Measurements from ENCODE around the gene SHKBP1. TPM values are rescaled to one million over a fixed set of nuclear protein-coding genes. Genes with fewer than 3 reads are reported as not detected.

The SHKBP1 gene
- total RNA-seq, 1 donor from 2014 or later, result 56.3 TPM

DNA sequence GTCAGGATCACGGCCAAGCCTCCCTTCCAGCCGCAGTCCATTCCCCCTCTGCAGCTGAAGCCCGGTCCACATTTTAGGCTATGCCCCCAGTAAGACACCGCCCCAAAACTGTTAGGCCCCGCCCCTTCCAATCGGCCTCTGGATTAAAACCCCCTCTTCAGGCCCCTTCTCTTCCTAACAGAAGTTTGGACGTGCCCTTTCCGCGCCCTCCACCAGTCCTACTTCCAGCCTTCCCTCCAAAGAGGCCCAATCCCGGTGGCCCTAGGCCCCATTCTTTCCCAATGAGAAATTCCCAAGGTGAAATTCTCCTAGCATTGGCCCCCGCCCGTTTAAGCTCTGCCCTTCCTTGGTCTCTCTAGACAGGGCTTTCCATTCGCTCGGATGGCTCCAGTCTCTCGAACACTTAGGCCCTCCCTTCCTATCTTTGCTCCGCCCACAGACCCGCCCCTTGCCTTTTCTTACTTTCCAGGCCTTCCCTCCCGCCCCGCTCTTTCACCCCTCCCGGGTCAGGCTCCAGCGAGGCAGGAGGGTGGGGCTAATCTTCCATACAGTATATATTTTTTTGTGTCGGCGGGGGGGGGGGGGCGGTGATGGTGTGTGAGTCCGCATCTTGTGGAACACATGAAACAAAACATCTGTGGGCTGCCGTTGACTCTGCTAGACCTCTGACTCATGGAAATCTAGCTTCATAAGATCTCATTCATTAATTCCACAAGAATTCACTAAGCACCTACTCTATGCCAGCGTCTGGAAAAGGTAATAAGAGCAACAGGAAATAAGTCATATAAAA, 38.1 kb downstream of the SHKBP1 start:
- H3K4me3 ChIP-seq (ENCODE audit: insufficient read depth, low read depth, low read length), result peak overlapping the region; percentile 66
- peaks cover 3% of the 10 kb centered on the region for H3K79me2 ChIP-seq (ENCODE audit: insufficient read depth, low read length)
- Mint-ChIP-seq H3K4me1 (ENCODE audit: low read depth, unreplicated experiment) (peaks cover 7% of the 10 kb centered on the region), H3K4me3 (ENCODE audit: unreplicated experiment) (peak overlapping the region; percentile 94), H3K36me3 (ENCODE audit: low read depth, unreplicated experiment) (peaks cover 5% of the 10 kb centered on the region), H3K9me3 (ENCODE audit: unreplicated experiment) (no peaks in the 10 kb centered on the region), H3K27ac (ENCODE audit: unreplicated experiment) (peak overlapping the region; percentile 95), H3K27me3 (ENCODE audit: low read depth, unreplicated experiment) (peaks cover 14% of the 10 kb centered on the region)
- H3K4me2 ChIP-seq (ENCODE audit: low read length), result peak overlapping the region; percentile 98
- peaks cover 12% of the 10 kb centered on the region for H3K36me3 ChIP-seq (ENCODE audit: insufficient read depth, low read length)
- peak overlapping the region; percentile 65 for H2AFZ ChIP-seq (ENCODE audit: low read depth, low read length)
- DNase-seq (ENCODE audit: low read depth) (peak; percentile 98), FAIRE-seq (no peak)
- no peaks in the 10 kb centered on the region for H4K20me1 ChIP-seq (ENCODE audit: insufficient read depth, low read length)
- no peaks in the 10 kb centered on the region for H3K9me3 ChIP-seq (ENCODE audit: insufficient read depth, low read depth, low read length)
- no peaks in the 10 kb centered on the region for H3K27me3 ChIP-seq (ENCODE audit: insufficient read depth, low read length)
- peak overlapping the region; percentile 90 for H3K27ac ChIP-seq (ENCODE audit: low read depth, low read length)
- H3K4me1 ChIP-seq (ENCODE audit: insufficient read depth, low read length), result peaks cover 37% of the 10 kb centered on the region
- H3K9ac ChIP-seq (ENCODE audit: low read length), result peak overlapping the region; percentile 94
- TF ChIP-seq, protein P1, sequence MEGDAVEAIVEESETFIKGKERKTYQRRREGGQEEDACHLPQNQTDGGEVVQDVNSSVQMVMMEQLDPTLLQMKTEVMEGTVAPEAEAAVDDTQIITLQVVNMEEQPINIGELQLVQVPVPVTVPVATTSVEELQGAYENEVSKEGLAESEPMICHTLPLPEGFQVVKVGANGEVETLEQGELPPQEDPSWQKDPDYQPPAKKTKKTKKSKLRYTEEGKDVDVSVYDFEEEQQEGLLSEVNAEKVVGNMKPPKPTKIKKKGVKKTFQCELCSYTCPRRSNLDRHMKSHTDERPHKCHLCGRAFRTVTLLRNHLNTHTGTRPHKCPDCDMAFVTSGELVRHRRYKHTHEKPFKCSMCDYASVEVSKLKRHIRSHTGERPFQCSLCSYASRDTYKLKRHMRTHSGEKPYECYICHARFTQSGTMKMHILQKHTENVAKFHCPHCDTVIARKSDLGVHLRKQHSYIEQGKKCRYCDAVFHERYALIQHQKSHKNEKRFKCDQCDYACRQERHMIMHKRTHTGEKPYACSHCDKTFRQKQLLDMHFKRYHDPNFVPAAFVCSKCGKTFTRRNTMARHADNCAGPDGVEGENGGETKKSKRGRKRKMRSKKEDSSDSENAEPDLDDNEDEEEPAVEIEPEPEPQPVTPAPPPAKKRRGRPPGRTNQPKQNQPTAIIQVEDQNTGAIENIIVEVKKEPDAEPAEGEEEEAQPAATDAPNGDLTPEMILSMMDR (IDR thresholded peaks at IDR 0.05; ENCODE audit: insufficient read depth, low read depth, low read length), result no peak
- no peak for TF ChIP-seq EZH2 (IDR thresholded peaks at IDR 0.05; ENCODE audit: insufficient read depth, low read length)

DNA sequence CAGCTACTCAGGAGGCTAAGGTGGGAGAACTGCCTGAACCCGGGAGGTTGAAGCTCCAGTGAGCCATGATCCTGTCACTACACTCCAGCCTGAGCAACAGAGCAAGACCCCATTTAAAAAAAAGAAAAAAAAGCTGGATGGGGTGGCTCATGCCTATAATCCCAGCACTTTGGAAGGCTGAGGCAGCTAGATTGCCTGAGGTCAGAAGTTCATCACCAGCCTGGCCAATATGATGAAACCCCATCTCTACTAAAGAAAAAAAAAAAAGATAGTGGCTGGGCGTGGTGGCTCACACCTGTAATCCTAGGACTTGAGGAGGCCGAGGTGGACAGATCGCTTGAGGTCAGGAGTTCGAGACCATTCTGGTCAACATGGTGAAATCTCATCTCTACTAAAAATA, 39.5 kb downstream of the SHKBP1 start:
- Histone ChIP-seq H3K4me3 (ENCODE audit: insufficient read depth, low read depth, low read length) (no peak overlapping the region), H3K36me3 (ENCODE audit: insufficient read depth, low read length) (peaks cover 17% of the 10 kb centered on the region), H3K4me1 (ENCODE audit: insufficient read depth, low read length) (peaks cover 25% of the 10 kb centered on the region), H4K20me1 (ENCODE audit: insufficient read depth, low read length) (no peaks in the 10 kb centered on the region), H3K27me3 (ENCODE audit: insufficient read depth, low read length) (no peaks in the 10 kb centered on the region), H3K4me2 (ENCODE audit: low read length) (no peak overlapping the region), H3K9me3 (ENCODE audit: insufficient read depth, low read depth, low read length) (no peaks in the 10 kb centered on the region), H3K79me2 (ENCODE audit: insufficient read depth, low read length) (peaks cover 3% of the 10 kb centered on the region), H2AFZ (ENCODE audit: low read depth, low read length) (no peak overlapping the region), H3K27ac (ENCODE audit: low read depth, low read length) (peak overlapping the region; percentile 63), H3K9ac (ENCODE audit: low read length) (no peak overlapping the region)
- DNase-seq (ENCODE audit: low read depth) (no peak), FAIRE-seq (no peak)
- Mint-ChIP-seq H3K4me3 (ENCODE audit: unreplicated experiment) (no peak overlapping the region), H3K36me3 (ENCODE audit: low read depth, unreplicated experiment) (peaks cover 8% of the 10 kb centered on the region), H3K9me3 (ENCODE audit: unreplicated experiment) (no peaks in the 10 kb centered on the region), H3K4me1 (ENCODE audit: low read depth, unreplicated experiment) (no peaks in the 10 kb centered on the region), H3K27ac (ENCODE audit: unreplicated experiment) (no peak overlapping the region), H3K27me3 (ENCODE audit: low read depth, unreplicated experiment) (peaks cover 11% of the 10 kb centered on the region)
- TF ChIP-seq, protein P1 (IDR thresholded peaks at IDR 0.05; ENCODE audit: insufficient read depth, low read depth, low read length), result no peak
- TF ChIP-seq EZH2 (IDR thresholded peaks at IDR 0.05; ENCODE audit: insufficient read depth, low read length), result no peak

GRCh38 chr19:40616941-40617340, 40.3 kb downstream of the SHKBP1 start:
- Histone ChIP-seq H3K4me1 (ENCODE audit: insufficient read depth, low read length) (peaks cover 21% of the 10 kb centered on the region), H3K27me3 (ENCODE audit: insufficient read depth, low read length) (no peaks in the 10 kb centered on the region), H3K9ac (ENCODE audit: low read length) (no peak overlapping the region), H3K36me3 (ENCODE audit: insufficient read depth, low read length) (peaks cover 21% of the 10 kb centered on the region), H3K9me3 (ENCODE audit: insufficient read depth, low read depth, low read length) (no peaks in the 10 kb centered on the region), H3K4me2 (ENCODE audit: low read length) (no peak overlapping the region), H4K20me1 (ENCODE audit: insufficient read depth, low read length) (no peaks in the 10 kb centered on the region), H3K27ac (ENCODE audit: low read depth, low read length) (no peak overlapping the region), H3K4me3 (ENCODE audit: insufficient read depth, low read depth, low read length) (no peak overlapping the region), H2AFZ (ENCODE audit: low read depth, low read length) (no peak overlapping the region), H3K79me2 (ENCODE audit: insufficient read depth, low read length) (peaks cover 3% of the 10 kb centered on the region)
- peaks cover 12% of the 10 kb centered on the region for H3K36me3 Mint-ChIP-seq (ENCODE audit: low read depth, unreplicated experiment)
- no peaks in the 10 kb centered on the region for H3K9me3 Mint-ChIP-seq (ENCODE audit: unreplicated experiment)
- DNase-seq (ENCODE audit: low read depth) (no peak), FAIRE-seq (no peak)
- H3K4me1 Mint-ChIP-seq (ENCODE audit: low read depth, unreplicated experiment), result no peaks in the 10 kb centered on the region
- peaks cover 11% of the 10 kb centered on the region for H3K27me3 Mint-ChIP-seq (ENCODE audit: low read depth, unreplicated experiment)
- H3K27ac Mint-ChIP-seq (ENCODE audit: unreplicated experiment), result no peak overlapping the region
- no peak for TF ChIP-seq EZH2 (IDR thresholded peaks at IDR 0.05; ENCODE audit: insufficient read depth, low read length)
- TF ChIP-seq, protein P1 (IDR thresholded peaks at IDR 0.05; ENCODE audit: insufficient read depth, low read depth, low read length), result no peak
- H3K4me3 Mint-ChIP-seq (ENCODE audit: unreplicated experiment), result no peak overlapping the region

Data from astrocyte (in vitro differentiated cells and primary cell).